ENCODE measurements around the gene PNKP. TPM values are rescaled to one million over a fixed set of nuclear protein-coding genes. Genes with fewer than 3 reads are reported as not detected.

Gene PNKP
- total and polyA plus RNA-seq, 2 experiments from 2014 or later: 74.5 to 98.4 TPM

DNA sequence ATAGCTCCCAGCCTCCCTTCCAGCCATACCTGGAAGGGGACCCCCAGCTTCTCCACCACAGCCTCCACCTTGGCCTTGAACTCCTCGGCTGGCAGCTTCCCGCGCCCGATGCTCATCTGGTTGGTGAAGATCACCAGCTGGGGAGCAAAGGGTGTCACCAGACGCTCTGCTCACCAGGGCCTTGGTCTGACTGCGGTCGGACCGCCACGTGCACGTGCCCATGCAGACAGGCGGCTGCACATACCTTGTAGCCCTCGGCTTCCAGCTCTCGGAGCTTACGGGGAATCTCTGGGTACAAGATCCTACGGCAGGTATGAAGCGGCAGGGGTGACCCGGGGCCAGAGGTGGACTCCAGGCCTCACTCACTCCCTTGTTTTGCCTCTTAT, 3.4 kb downstream of the PNKP start:
- H3K4me1 ChIP-seq (ENCODE audit: low read depth): peaks cover 23% of the 10 kb centered on the region
- H3K27me3 ChIP-seq: no peaks in the 10 kb centered on the region
- H3K9me3 ChIP-seq (ENCODE audit: low read depth): no peaks in the 10 kb centered on the region
- H3K36me3 ChIP-seq: peaks cover 18% of the 10 kb centered on the region
- no peak overlapping the region for H3K27ac ChIP-seq
- no peak overlapping the region for H3K4me3 ChIP-seq
- TF ChIP-seq, protein P1, sequence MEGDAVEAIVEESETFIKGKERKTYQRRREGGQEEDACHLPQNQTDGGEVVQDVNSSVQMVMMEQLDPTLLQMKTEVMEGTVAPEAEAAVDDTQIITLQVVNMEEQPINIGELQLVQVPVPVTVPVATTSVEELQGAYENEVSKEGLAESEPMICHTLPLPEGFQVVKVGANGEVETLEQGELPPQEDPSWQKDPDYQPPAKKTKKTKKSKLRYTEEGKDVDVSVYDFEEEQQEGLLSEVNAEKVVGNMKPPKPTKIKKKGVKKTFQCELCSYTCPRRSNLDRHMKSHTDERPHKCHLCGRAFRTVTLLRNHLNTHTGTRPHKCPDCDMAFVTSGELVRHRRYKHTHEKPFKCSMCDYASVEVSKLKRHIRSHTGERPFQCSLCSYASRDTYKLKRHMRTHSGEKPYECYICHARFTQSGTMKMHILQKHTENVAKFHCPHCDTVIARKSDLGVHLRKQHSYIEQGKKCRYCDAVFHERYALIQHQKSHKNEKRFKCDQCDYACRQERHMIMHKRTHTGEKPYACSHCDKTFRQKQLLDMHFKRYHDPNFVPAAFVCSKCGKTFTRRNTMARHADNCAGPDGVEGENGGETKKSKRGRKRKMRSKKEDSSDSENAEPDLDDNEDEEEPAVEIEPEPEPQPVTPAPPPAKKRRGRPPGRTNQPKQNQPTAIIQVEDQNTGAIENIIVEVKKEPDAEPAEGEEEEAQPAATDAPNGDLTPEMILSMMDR (IDR thresholded peaks at IDR 0.05; ENCODE audit: low read depth, low read length): no peak
- no peak for DNase-seq (ENCODE audit: low read depth in 1 of 2, low spot score in 1 of 2)

DNA sequence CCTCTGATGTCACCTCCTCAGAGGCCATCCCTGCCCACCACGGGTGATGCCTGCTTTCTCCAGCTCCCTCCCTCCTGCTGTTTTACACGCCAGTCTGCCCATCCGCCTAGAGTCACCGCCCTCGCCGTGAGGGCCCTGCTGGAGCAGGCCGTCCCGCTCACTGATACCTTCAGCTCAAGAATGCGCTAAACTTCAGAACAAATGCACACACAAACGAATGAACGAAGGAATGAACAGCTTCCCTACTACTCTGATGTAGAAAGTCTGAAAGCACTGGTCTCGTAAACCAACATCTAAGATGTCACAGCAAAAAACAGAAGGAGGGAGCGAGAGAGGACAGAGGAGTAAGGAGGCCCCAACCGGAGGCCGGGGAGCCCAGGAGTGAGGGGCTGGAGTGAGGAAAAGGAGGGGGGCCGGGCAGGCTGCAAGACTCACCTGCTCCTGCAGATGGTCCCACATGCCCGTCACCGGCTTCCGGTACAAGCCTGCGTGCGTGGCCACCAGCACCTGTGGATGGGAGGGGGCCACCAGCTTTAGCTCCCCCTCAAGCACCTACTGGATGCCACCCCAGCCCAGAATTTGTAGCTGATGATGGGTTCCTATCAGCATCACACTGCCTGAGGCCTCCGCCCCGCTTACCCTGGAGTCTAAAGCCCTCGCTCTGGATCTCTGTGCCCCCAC, 4.0 kb downstream of the PNKP start:
- Histone ChIP-seq H3K36me3 (peaks cover 24% of the 10 kb centered on the region), H3K27ac (peak overlapping the region; percentile 82), H3K4me3 (no peak overlapping the region), H3K9me3 (ENCODE audit: low read depth) (no peaks in the 10 kb centered on the region), H3K27me3 (no peaks in the 10 kb centered on the region), H3K4me1 (ENCODE audit: low read depth) (peaks cover 23% of the 10 kb centered on the region)
- TF ChIP-seq, protein P1 (IDR thresholded peaks at IDR 0.05; ENCODE audit: low read depth, low read length): no peak
- DNase-seq (ENCODE audit: low read depth in 1 of 2, low spot score in 1 of 2): no peak

DNA sequence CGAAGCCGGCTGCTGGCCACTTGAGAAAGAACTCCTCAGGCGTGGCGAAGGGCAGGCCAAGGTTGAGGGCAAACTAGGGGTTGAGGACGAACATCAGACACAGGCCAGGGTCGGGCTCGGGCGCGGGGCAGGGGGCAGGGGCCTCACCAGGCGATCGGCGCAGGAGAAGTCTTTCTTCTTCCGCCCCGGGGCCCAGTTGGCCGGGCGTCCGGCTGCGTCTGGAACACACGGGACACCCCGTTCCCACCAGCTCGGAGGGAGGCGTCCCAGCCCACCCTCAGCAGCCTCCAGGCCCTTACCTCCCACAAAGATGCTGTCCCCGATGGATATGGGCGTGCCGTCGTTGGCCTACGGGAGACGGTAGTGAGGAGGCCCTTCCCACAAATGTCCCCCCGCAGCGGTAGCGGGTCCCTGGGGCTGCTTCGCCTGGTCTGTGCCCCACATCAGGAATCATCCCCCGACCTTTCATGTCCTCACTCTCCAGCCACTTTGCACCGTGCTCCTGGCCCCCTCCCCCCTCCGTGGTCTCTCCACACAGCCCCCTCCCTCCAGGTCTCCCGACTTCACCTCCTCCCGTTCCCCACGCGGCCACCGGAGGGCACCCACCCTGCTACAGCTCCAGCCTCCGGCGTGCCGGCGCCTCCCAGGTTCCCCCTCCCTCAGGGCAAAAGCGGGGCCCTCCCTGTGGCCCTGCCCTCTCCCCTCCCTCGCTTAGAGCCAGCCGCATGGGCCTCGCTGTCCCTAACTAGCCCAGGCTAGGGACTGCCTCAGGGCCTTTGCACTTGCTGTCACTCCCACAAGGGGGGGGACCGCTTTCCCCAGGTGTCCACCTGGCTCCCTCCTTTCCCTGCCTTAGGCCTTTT, 4.8 kb downstream of the PNKP start:
- Histone ChIP-seq H3K27ac (peak overlapping the region; percentile 82), H3K36me3 (peaks cover 30% of the 10 kb centered on the region), H3K27me3 (no peaks in the 10 kb centered on the region), H3K4me3 (no peak overlapping the region), H3K4me1 (ENCODE audit: low read depth) (peaks cover 23% of the 10 kb centered on the region), H3K9me3 (ENCODE audit: low read depth) (no peaks in the 10 kb centered on the region)
- TF ChIP-seq, protein P1 (IDR thresholded peaks at IDR 0.05; ENCODE audit: low read depth, low read length): peak; percentile 35
- DNase-seq (ENCODE audit: low read depth in 1 of 2, low spot score in 1 of 2): peak in 1 of 2 donors; percentile 60

DNA sequence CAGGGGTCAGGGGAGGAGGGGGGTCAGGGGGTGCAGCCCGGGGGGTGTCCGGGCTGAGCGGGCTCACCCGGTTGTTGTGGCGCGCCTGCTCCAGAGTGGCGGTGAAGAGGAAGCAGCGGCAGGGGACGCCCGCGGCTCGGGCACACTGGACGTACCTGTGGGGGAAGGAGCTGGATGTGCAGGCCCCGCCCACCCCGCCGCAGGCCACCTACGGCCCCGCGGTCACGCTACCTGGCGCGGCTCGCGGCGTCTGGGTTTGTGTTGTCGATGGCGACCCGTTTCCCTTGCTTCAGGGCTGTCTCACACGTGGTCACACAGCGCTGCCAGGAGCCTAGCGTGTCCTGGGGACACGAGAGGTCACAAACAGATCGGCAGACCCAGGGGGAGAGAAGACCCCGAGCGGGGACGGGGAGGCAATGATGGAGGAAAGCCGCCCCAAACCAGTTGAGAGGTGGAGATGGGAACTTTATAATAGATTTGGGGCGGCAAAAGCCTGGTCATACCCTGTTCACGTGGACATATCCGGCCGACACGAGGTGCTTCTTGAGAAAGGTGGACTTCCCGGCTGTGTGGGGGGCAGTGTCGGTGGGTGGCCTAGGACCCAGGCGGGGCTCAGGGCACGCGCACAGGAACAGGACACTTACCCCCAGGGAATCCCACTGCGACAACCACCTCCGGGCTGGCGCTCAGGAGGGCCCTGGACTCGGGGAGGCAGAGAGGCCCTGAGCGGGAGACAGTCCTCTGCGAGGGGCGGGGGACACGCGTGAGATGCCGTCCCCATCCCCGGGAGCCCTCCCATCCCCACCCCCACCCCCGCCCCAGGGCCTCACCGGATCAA, 5.6 kb downstream of the PNKP start:
- TF ChIP-seq, protein P1 (IDR thresholded peaks at IDR 0.05; ENCODE audit: low read depth, low read length): no peak
- no peaks in the 10 kb centered on the region for H3K9me3 ChIP-seq (ENCODE audit: low read depth)
- H3K4me3 ChIP-seq: no peak overlapping the region
- H3K27ac ChIP-seq: peak overlapping the region; percentile 82
- peaks cover 23% of the 10 kb centered on the region for H3K4me1 ChIP-seq (ENCODE audit: low read depth)
- peaks cover 39% of the 10 kb centered on the region for H3K36me3 ChIP-seq
- DNase-seq (ENCODE audit: low read depth in 1 of 2, low spot score in 1 of 2): no peak
- no peaks in the 10 kb centered on the region for H3K27me3 ChIP-seq

DNA sequence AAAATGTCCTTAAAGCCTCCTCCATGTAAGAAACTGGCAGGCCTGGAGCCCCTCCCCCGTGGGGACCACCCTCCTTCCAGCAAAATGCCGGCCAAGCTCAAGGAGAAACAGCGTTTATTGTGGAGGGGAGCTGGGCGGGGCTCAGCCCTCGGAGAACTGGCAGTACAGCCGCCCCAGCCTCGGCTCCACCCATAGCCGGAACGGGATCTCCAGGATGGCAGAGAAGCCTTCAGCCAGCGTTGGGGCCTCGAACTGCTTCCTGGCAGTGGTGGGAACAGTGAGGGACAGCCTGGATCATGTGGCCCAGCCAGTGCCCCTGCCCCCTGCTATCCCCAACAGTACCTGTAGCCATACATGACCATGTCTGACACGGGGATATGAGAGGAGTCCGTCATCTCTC, 6.3 kb downstream of the PNKP start:
- H3K36me3 ChIP-seq: peaks cover 45% of the 10 kb centered on the region
- H3K27me3 ChIP-seq: no peaks in the 10 kb centered on the region
- TF ChIP-seq, protein P1 (IDR thresholded peaks at IDR 0.05; ENCODE audit: low read depth, low read length): no peak
- H3K27ac ChIP-seq: peak overlapping the region; percentile 82
- DNase-seq (ENCODE audit: low read depth in 1 of 2, low spot score in 1 of 2): peak in 1 of 2 donors; percentile 27
- no peak overlapping the region for H3K4me3 ChIP-seq
- H3K9me3 ChIP-seq (ENCODE audit: low read depth): no peaks in the 10 kb centered on the region
- peaks cover 17% of the 10 kb centered on the region for H3K4me1 ChIP-seq (ENCODE audit: low read depth)
